NCI-H748 treated with DMSO at 0.1 percent for 48 hours (cell line): ENCODE data around the gene GGA3.

ENCODE experiments used
- DNase-seq: peaks from one replicate; lab custom pipeline; 2025; lab: John Stamatoyannopoulos, UW

Gene GGA3

GRCh38 chr17:75245011-75245410 lies 16.4 kb downstream of the GGA3 start:
- DNase-seq: no peak

- DNase-seq: no peak
These were observed 17.1 kb downstream of the GGA3 start for GRCh38 chr17:75244133-75244866.

- no peak for DNase-seq
These were observed 18.9 kb downstream of the GGA3 start for GRCh38 chr17:75242461-75243042.

GRCh38 chr17:75241996-75242460 lies 19.4 kb downstream of the GGA3 start:
- no peak for DNase-seq

GRCh38 chr17:75241502-75241901 lies 19.9 kb downstream of the GGA3 start:
- no peak for DNase-seq

GRCh38 chr17:75241143-75241430 lies 20.3 kb downstream of the GGA3 start:
- DNase-seq: no peak

- DNase-seq: no peak
These were observed 20.8 kb downstream of the GGA3 start for GRCh38 chr17:75240394-75241142.

GRCh38 chr17:75239778-75240393 lies 21.5 kb downstream of the GGA3 start:
- DNase-seq: no peak

- DNase-seq: no peak
These were observed 22.2 kb downstream of the GGA3 start for GRCh38 chr17:75239214-75239613.

GRCh38 chr17:75238684-75239191 lies 22.7 kb downstream of the GGA3 start:
- peak; percentile 15 for DNase-seq

- DNase-seq: no peak
These were observed 23.3 kb downstream of the GGA3 start for GRCh38 chr17:75238020-75238580.

- no peak for DNase-seq
These were observed 24.0 kb downstream of the GGA3 start for GRCh38 chr17:75237100-75238014.

GRCh38 chr17:75232786-75233185 lies 28.6 kb downstream of the GGA3 start:
- no peak for DNase-seq

GRCh38 chr17:75231741-75232464 lies 29.5 kb downstream of the GGA3 start:
- no peak for DNase-seq

- no peak for DNase-seq
These were observed 30.3 kb downstream of the GGA3 start for GRCh38 chr17:75231071-75231470.

GRCh38 chr17:75228847-75229246 lies 32.6 kb downstream of the GGA3 start:
- no peak for DNase-seq

- no peak for DNase-seq
These were observed 33.1 kb downstream of the GGA3 start for GRCh38 chr17:75228305-75228704.

GRCh38 chr17:75227729-75228128 lies 33.7 kb downstream of the GGA3 start:
- DNase-seq: no peak

GRCh38 chr17:75225016-75225415 lies 36.4 kb downstream of the GGA3 start:
- DNase-seq: no peak

- no peak for DNase-seq
These were observed 41.6 kb downstream of the GGA3 start for GRCh38 chr17:75219815-75220214.

- no peak for DNase-seq
These were observed 43.3 kb downstream of the GGA3 start for GRCh38 chr17:75218131-75218530.
